ENCODE measurements around the gene C1orf115.
A peak's percentile ranks its signal among the peaks of the same experiment; 100 is the strongest.
"Not testable (repeated sequence)": the region's sequence is repeated elsewhere in the genome, so short reads cannot be mapped to it uniquely, and the experiment has no call there.

C1orf115 gene

DNA sequence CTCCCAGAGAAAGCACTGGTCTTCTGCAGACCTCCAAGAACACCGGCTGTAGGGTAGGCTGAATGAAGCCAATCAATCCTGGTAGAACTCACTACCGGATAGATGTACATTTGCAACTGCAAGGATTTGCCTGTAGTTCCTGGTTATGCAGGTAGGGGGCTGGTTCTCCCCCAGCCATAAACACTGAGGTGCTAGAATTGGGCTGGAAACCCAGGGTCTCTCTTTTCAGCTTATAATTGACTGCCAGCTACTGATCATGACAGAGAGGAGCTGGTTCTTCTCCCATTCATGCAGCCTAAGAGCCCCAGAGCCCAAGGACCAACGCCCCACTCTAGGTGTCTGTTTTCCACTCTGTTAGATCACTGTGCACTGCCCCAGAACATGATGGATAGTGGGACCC is 36.5 kb downstream of the C1orf115 start:
- no peak for DNase-seq (ENCODE audit: low read depth in 2 of 2)

DNA sequence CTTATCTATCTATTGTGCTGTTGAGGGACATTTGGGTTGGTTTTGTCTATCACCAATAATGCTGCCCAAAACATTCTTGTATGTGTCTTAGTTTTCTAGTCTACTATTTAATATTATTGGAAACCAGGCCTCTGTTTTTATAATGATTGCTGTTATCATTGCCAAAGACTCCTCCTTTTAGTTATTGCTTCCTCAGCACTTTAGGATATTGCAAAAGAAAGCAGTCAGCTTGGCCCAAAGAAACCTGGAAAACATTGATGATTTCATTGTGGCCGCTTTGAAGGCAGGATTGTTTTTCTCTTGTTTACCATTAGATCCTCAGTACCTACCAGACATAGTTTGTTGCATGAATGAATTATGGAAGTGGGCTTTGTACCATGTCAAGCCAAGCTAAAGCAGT is 37.4 kb downstream of the C1orf115 start:
- no peak for DNase-seq (ENCODE audit: low read depth in 2 of 2)

DNA sequence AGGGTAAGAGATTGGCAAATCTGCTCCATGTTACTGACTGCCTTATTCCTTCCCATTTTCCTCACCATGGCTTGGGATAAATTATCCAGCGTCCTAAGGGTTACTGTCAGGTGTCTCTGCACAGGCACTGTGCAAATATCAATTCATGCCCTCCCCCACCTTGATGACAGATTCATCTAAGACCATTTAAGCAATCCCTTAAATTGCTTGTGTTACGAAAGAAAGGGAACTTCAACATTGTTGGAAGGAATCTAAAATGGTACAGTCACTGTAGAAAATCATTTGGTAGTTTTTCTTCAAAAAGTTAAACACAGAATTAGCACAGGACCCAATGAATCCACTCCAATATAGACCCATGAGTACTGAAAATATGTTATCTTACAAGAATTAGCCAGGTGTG is 40.3 kb downstream of the C1orf115 start:
- DNase-seq (ENCODE audit: low read depth in 2 of 2): no peak

DNA sequence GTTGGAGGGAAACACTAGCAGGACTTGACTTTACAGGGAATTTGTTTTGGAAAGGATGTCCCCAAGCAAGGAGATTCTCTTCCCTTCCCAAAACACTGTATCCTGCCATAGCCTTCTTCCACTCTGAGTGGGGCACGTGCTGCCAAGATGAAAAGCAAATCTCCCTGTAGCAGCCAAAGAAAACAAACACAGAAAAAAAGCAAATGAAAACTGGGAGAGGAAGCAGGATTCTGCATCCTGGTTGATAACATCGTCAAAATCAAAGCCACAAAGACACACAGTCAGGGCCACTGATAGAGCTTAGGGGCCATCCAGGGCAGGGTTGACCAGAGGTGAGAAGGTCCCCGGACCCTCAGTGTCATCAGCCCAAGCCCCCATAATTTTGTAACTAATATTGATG is 42.0 kb downstream of the C1orf115 start:
- DNase-seq (ENCODE audit: low read depth in 2 of 2): no peak

DNA sequence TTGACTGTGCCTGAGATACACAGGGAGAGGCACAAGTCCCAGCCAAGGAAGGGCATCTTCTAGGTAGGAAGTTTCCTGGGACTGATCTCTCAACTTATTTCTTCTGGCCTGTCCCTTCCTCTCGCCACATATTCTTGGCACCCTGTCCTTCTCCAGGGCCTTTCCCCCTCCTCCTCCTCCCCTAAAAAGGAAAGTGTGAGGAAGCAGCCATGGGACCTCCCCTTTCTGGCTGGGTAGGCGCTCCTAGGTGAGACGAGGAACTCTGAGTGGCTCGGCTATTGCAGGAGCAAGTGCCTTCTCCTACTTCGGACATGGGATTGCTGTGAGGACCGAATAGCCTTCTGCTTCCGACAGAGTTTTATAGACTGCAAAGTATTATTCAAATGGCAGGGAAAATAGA is 42.5 kb downstream of the C1orf115 start:
- DNase-seq (ENCODE audit: low read depth in 2 of 2): no peak

DNA sequence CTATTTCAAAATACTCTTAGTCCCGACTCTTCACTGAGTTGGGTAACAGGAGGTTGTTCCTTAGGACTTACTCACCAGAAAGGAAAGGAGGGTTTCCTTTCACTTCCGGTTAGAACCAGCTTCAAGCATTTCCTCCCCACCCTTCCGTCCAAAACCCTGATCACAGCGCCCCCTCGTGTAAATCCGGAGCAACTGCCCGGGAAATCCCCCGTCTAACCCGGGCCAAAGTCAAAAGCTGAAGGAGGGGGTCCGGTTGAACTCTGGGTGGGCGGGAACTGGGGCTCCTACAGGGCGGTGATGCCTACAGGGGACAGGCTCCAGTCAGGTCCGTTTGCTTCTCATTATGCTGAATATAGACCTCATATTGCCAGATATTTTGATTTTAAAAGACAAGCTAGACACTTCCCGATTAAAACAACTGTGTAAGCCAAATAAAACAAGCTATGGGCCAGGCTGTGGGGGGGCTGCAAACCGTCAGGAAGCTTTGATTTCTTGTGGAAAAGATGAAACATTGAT is 43.0 kb downstream of the C1orf115 start:
- peak; percentile 51 to 70 for DNase-seq (ENCODE audit: low read depth in 2 of 2)

DNA sequence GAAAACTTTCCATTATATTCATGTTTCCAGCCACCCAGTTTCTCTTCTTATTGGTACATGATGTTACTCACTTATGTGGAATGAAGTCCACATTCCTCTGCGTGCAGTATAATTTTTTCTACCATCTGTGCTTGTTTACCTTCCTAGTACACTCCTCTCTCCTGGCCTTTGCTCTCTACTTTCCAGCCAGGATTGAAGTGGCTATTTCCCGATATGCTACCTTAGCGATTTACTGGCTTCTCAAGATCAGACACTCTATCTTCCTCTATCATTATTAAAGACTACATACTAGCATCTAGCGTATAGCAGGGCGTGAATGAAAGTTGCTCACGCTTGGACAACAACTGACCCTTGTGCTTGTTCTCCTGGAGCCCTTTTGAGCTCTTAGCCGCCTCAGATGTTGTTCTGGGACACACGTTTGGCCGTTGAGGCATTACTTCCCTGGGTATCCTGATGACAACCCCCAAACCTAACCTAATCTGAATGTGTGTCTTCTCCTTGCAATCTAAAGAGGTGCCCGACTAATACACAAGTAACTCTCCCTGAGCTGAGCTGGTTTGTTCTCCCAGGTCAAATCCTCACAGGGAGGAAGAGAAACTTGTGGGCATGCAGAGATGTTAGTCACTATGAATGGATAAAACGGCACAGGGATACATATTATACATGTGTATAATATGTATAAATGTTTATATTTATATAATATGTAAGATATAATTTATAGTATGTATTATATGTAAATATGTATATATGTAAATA is 44.6 kb downstream of the C1orf115 start:
- no peak for DNase-seq (ENCODE audit: low read depth in 2 of 2)

DNA sequence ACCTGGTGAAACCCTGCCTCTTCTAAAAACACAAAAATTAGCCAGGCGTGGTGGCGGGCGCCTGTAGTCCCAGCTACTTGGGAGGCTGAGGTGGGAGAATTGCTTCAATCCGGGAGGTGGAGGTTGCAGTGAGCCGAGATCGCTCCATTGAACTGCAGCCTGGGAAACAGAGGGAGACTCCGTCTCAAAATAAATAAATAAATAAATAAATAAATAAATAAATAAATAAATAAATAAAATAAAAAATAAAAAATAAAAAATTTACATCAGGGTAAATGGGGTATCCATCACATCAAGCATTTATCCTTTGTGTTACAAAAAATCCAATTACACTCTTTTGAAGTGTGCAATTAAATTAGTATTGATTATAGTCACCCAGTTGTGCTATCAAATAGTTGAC is 46.1 kb downstream of the C1orf115 start:
- DNase-seq (ENCODE audit: low read depth in 2 of 2): not testable (repeated sequence)

DNA sequence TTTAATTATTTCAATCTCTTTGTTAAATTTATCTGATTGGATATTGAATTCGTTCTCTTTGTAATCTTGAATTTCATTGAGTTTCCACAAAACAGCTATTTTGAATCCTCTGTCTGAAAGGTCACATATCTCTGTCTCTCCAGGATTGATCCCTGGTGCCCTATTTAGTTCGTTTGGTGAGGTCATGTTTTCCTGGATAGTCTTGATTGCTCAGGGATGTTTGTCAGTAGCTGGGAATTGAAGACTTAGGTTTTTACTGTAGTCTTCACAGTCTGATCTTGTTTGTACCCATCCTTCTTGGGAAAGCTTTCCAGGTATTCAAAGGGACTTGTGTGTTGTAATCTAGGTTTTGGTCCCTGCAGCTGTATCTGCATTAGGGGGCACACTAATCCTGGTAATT is 51.2 kb downstream of the C1orf115 start:
- no peak for DNase-seq (ENCODE audit: low read depth in 2 of 2)

DNA sequence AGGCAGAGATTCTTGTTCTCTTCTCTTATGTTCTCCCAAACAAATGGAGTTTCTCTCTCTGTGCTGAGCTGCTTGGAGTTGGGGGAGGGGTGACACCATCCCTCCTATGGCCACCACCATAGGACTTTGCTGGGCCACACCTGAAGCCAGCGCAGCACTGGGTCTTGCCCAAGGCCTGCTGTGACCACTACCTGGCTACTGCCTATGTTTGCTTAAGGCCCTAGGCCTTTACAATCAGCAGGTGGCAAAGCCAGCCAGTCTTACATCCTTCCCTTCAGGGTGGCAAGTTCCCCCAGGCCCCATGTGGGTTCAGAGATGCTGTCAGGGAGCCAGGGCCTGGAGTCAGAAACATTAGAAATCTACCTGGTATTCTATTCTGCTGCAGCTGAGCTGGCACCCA is 51.7 kb downstream of the C1orf115 start:
- no peak for DNase-seq (ENCODE audit: low read depth in 2 of 2)

DNA sequence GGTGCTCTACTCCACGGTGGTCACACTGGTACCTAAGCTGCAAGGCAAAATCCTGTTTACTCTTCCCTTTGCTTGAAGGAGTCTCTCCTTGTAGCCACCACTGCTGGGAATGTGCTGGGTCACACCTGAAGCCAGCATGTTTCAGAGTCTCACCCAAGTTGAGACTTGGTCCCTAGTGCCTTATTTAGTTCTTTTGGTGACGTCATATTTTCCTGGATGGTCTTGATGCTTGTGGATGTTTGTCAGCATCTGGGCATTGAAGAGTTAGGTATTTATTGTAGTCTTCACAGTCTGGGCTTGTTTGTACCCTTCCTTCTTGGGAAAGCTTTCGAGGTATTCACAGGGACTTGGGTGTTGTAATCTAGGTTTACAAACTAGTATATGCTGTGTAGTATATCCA is 52.4 kb downstream of the C1orf115 start:
- DNase-seq (ENCODE audit: low read depth in 2 of 2): no peak

DNA sequence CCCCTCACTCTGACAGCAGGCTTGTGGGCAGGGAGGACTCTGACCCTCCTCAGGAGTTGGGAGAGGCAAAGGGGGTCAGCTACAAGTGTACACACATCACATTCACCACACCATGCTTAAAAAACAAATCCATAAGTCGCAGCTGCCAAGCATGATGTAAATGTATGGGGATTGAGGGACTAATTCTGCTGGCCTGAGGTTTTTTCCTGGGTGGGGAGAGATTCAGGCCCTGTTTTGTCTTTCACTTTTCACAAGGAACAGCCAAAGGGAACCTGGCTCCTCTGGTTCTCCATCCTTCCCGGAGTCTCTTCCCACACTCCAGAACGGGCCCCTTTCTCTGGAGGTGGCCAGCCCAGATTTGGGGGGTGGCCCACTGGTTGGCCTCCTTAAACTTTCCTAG is 56.7 kb downstream of the C1orf115 start:
- DNase-seq (ENCODE audit: low read depth in 2 of 2): no peak

DNA sequence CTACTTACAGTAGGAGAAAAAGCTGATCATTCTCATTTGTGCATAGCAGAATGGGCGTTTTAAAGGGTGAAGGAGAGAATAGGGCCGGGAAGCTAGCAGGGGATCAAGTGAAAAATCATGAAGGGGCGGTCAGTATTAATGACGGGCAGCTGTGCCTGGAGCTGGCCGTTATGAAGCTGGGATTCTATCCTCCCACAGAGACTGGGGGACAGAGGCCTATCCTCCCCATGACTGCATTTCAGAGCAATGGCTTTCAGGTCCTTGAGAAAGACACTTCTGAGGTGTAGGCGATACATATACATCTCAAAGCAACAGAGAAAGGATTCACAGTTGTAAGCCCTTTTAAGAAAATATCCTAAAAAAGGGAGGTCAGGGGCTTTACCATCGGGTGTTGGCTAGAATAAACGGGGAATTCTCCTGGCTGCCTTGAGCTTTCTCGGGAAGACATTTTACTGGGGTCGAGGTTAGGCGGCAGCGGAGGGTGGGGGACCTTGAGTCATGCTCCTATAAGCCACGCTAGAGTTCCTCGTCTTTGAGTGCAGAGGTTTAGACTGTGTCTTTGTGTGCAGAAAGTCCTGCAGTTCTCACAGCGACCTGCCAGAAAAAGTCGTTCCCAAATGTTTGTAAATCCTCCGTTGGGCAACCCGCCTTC is 57.4 kb downstream of the C1orf115 start:
- DNase-seq (ENCODE audit: low read depth in 2 of 2): no peak

DNA sequence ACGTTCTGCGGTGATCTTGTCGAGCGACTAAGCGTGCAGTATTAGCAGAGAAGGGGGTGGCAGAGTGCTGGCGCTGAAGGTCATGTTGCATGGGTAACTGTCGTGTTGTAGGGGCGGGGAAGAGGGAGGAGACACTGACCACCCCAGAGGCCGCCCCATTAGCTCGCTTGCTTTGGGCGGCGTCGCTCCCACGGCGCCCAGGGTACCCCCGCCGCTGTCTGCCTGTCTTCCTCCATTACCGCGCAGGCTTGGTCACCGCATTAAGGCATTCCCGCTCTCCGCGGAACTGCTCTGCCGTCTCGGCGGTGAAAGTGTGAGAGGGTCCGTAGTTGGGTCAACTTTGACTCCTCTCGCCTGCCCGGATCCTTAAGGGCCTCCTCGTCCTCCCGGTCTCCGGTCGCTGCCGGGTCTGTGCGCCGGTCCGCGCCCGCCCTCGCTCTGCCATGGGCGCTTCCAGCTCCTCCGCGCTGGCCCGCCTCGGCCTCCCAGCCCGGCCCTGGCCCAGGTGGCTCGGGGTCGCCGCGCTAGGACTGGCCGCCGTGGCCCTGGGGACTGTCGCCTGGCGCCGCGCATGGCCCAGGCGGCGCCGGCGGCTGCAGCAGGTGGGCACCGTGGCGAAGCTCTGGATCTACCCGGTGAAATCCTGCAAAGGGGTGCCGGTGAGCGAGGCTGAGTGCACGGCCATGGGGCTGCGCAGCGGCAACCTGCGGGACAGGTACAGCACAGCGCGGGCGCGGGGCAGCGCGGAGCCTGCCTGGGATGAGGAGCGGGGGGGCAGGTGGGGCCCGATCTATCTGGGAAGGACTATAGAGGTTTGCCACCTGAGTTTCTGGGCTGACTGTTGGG is 58.1 kb downstream of the C1orf115 start, which contains the start of gene MTARC2:
Gene MTARC2 (plus strand): TSS at position 234 of the 846 bp plus-strand sequence. CDS start 210 bp downstream, at position 444.
- no peak for DNase-seq (ENCODE audit: low read depth in 2 of 2)
